Stimulated activated CD4-positive, alpha-beta T cell treated with anti-CD3 and anti-CD28 coated beads, Interleukin-2, amount 100 ng/mL, for 4 hours (primary cell): ENCODE results near the gene NFIB.

ENCODE experiments used
- DNase-seq: peaks from one replicate; pipeline ENCODE4 v3.0.0-alpha.2; 2020; ENCODE audit warnings: low read depth

Gene NFIB

DNA sequence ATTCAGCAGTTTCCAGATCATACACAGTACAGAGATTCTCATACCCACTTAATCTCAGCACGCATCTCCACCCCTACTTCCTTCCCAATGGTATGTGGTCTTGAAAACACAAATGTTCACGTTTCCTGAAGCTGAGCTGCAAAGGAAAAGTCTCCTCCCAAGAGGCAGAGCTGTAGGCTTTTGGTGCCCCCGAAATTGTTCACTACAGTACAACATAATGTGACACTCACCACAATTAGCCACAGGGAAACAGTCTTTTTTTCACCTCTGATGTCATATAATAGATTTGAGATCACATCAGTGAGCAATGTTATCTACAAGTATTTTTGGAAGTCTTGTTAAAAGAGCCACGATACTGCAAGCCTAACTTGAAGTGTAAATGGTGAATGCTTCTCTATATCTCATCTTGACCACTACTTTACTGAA, 40.2 kb downstream of the NFIB start:
- no peak for DNase-seq

DNA sequence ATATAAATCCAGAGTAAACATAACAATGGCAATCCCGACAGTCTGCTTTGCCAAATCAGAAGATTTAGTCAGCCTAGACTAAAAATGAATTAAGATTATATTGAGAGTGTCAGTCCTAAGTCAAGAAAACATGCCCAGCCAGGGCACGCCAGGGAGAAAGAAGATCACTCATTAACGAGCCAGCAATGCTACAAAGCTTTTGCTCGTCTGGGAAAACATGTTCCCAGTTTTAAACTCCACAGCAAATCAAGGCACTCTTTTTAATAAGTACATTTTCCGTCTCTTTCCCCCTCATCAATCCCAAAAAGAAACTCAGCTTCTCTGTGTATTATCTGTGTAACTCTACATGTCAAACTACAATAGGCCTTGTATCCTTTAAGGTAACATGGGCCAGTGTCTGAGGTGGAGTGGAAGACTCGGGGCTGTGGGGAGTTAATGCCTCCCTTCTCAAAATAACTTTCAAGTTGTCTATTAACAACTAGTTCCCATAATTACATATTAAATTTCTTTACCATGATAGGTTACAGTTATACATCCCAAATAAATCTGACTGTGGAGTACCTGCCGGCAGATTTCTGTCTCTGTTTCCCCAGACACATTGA, 40.9 kb downstream of the NFIB start:
- no peak for DNase-seq

DNA sequence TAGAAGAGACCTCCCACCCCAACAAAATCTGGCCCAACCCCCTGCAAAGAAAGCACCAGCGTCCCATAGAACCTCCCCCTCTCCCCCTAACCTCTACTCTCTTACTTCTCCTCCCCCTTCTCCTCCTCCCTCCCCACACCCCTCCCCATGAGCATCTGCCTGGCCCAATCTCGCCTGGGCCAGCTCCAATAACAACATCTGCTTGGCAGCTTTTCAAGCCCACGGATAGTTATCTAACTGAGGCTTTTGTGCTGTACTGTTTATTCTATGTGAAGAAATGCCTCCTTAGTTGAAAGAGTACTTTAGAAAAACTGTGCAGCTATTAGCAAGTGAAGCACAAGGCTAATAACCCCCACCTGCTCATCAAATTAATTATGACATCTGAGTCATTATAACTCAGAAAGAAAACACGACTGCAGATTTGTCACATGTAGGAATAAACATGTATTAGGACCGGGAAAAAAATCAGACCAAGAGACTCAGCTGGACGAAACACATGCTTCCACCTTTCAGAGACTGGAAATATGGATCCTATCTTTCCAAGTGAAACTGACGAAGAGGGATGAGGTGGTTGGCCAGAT, 42.8 kb downstream of the NFIB start:
- DNase-seq: no peak

DNA sequence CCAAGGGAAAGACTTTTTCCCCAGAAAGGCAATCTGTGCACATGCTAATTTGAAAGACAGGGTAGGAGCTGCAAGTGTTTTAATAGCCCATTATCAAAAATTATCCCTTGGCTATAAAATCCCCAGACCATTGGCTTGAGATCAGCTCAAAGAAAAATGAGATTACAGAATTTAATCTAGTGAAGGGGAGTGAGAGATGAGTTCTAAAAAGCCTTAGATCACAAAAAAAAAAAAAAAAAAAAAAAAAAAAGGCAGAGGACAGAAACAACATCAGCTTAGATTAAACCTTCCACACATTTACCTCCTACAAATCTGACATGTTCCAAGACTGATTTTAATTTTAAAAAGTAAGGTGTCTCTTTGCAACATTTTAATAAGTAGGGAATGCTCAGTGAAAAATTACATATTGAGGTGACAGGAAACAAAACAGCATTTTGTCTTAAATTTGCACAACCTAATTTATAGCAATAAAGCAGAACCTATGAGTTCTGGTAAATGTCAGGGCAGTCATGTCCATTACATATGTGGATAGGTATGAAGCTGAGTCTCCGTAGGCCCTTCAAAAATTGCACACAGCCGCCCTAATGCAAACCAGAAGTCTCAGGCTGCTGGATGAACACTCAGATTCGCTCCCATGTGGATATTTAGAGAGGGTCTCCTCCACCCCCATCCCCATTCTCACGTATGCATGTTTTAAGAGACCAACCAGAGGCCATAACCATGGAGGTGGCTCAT, 43.4 kb downstream of the NFIB start:
- no peak for DNase-seq

DNA sequence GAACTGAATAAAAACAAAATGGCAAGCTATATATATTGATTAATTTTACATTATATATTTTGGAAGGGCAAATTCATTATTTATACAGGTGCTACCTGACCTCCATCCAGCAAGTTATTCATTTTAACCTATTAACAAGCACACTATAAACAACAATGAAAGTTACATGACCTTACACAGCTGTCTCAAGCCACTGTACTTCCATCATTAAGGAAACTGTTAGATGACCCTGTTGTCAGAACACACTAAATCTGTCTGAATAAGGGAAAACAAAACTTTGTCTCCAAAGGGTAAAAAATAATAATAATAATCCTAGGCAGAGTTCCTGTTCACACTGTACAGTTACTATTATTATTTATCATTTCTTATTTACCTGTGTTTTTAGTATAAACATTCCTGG, 44.0 kb downstream of the NFIB start:
- no peak for DNase-seq

DNA sequence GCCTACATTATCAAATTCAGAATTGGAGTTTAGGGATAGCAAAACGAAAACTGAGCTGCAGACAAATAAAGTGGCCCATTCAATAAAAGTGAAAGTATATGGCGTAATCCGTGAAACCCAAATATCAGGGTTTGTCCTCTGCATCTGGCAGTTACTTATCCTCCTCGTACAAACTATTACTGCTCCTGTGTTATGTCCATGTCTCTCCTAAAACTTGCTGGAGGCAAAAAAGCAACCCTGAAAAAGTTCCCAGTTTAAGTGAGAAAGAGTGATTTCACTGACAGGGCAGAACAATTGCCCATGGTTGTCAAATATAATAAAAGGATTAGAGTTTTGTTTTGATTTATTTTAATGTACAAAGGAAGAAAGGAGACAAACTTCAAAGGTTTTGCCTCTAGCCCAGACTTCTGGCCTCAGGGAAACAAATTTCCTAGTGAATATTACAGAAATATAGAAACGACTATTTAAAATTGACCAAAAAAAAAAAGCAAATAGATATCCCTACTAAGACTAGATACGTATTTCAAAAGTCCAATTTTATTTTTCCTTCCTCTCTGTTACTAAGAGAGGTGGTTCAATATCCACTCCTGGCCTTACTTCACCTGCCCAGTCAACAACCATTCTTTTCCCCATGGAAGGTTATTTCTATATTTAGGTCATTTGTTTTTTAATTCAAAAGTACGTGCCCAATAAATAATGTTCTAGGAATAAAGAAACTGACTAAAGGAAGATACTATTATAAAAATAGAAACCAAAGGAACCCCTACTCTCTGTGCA, 50.0 kb downstream of the NFIB start:
- DNase-seq: no peak

DNA sequence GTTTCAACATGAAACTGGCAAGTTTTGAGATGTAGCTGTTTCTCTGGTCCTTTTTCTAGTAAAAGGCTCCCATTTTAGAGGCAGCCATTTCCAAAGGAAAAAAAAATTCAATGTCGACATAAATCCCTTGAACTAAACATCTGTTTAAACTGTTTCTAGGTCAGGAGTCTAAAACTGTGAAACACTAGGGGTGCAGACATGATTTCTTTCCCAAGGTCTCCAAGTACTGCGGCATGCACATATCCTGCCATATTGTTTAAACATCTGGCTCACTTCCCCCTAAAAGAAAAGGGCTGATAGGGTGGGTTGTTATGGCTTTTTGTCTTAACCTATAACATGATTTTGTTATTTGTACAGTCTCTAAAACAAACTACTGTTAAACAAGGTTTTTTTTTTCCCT, 51.1 kb downstream of the NFIB start:
- no peak for DNase-seq

DNA sequence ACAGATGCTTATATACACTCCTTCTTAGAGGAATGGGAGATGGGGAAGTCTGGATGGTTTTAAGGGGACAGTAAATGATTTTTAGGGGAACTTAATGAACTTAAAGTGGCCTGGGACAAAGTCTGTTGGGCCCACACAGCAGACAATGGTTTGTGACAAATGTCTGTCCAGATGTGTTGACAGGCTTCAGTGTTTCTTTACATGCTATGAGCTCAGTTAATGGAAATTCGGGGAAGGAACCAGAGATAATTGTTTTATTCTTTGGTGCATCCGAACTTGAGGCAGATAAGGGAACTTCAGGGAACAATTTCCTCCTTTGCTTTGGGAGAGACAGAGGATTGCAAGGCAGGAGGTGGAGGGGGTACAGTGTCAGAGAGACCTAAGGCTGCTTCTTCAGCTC, 52.3 kb downstream of the NFIB start:
- DNase-seq: no peak

DNA sequence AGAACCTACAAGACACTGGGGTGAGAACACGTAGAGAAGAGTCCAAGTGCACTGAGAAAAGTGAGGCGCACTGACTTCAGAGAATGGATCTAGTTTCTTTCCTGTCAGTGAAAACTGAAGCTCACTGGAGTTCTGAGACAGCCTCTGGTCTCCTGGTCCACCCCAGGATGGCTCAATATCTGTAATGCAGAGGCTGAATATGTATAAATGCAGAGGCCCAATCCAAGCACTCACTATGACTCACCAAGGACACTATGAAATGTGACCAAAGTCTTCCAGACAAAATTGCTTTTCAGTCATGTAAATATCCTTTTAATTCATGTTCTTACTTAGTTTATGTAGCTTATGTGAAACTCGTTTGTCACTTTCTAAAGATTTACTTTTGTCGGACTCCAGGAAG, 53.8 kb downstream of the NFIB start:
- no peak for DNase-seq

DNA sequence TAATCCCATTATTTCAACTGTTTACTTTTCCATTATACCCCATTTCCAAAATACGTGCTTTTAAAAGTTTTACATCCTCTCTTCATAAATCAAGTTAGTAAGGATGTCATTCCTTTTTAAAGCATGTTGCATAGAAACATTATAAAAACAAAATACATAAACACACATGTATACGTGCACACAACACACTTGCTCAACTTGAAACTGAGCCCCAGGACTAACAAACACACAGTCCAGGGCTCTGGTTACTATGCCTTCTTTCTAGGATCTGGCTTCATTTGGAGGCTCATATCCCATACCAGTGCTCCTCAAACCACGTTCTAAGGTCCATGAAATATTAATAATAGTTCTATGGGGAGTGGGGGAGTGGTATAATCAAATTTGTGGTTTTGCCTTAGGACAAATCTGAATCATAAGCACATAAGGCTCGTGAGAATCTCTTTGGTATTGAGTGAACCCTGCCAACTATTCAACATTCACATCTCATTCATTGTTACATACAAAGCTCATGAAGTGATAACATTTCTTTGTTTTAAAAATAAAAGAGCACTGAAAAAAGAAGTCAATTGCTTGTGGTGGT, 55.2 kb downstream of the NFIB start:
- DNase-seq: no peak

DNA sequence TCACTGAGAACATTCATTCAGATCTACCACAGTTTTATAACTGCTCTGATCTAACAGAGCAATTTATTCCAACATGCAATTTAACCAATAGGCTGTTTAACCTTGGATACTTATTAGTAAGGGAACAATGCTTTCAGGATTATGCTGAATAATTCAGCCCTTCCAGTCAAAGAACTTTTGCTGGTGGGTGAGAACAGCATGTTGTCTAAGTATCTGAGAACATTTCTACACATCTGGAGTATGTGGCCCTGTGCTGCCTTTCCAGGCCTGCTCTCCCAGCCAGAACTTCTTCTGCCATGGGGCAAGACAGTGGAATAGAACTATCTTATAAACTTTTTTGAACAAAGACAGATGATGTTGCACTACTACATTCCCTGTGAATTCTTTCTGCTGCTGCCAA, 55.8 kb downstream of the NFIB start:
- DNase-seq: no peak

DNA sequence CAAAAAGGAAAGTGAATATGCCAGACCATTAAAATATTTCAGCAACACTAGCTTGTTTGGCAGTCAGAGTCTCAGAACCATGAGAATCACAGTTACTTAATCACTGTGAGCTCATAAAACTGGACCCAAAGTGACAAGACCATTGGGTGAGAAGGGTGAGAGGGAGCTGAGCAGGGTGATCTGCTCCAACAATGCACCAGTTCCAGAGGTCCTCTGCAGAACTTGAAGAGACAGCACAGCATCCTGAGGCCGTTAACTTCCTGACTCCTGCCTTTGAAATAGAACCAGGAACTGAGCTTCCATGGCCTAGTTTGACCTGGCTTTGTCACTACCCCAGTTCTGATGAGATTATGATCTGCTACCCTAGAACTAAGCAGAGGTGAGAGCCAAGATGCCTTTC, 57.4 kb downstream of the NFIB start:
- DNase-seq: no peak

DNA sequence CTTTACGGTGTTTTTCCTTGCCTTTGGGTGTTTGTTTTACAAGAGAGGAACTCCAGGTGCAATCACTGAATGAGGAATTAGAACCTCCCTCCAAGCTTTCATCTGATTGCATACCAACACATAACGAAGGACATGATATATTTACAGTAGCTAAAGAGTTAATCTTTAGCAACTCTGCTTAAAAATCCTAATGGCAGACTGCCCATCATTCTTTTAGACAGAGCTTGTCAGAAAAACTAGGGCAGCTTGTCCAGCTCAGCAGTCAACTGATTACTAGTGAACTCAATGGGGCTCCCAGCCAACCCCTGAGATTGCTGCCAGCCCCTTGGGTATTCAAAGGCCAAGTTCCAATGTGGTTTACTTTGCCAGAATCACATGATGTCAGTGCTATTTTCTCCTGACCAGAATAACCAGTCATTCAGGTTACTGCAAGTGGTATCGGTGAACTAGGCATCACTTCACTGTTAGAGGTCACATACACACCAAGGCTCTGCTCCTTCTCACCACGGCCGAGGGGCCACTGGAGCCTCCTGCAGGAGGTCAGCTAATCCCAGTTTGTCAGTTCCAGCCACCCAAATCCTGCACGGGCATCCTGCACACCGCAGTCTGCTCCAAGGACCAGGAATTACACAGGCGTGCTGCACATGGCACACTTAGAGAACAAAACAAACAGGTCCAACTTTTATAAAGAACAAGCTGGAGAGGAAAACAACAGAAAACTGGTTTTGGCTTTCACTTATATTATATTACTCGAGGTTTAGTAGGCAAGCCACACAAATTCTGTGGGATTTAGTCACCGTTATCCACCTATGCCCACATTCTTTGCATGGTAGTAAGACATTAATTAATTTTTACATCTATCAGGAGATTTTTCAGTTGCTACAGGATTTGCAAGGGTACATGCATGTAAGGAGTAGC, 62.5 kb downstream of the NFIB start:
- no peak for DNase-seq

DNA sequence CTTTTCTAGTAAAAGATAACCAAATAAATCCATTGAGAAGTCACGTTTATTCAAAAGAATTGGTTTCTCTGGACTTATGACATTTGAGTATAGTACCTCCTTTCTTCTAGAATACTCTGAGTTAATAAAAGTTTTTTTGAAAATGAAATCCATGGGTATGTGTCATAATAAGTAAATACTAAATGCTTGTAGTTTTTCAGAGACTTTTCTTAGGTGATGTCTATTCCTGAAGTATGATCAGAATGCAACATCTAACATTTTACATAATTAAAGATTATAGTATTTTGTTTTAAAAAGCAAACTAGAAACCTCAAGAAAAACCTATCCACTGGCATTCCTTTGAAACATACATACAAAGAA, 63.2 kb downstream of the NFIB start:
- no peak for DNase-seq

DNA sequence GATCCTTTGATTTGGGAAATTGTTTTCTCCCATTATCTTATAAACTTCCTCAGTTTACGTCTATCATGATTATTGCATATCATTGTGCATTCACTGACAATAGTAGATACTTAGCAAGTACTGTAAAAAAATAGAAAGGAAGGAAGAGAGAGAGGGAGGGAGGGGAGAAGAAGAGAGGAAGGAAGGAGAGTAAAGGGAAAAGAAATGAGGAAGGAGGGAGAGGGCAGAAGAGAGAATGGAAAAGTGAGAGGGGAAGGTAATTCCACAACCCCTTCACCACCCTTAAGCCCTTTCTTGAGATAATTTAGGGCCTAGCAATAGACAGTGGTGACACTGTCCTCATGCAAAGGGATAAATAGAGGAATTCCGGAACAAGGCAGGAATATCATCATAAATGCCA, 64.4 kb downstream of the NFIB start:
- no peak for DNase-seq

DNA sequence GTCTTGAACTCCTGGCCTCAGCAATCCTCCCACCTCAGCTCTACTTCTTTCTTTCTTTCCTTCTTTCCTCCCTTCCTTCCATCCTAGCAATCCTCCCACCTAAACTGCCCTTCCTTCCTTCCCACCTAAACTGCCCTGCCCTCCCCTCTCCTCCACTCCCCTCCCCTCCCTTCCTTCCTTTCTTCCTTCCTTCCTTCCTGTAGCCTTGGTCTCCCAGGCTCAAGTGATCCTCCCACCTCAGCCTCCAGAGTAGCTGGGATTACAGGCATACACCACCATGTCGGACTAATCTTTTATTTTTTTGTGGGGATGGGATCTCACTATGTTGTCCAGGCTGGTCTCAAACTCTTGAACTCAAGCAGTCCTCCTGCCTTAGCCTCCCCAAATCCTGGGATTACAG, 65.8 kb downstream of the NFIB start:
- no peak for DNase-seq

DNA sequence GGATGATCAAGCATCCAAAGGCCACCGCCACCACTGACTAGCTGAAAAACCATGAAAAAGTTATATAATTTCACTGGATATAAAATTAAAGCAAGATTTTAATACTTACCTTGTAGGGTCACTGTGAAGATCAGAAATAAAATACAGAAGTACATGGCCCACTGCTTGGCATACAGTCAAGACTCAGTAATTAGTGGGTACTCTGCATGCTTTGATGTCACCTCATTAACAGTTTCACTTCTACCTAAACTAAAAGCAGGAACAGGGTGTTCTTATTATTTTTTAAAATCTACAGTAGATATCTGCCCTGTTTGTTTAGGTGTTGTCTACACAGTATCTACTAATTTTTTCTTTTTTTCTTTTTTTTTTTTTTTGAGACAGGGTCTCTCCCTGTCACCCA, 66.4 kb downstream of the NFIB start:
- DNase-seq: no peak

DNA sequence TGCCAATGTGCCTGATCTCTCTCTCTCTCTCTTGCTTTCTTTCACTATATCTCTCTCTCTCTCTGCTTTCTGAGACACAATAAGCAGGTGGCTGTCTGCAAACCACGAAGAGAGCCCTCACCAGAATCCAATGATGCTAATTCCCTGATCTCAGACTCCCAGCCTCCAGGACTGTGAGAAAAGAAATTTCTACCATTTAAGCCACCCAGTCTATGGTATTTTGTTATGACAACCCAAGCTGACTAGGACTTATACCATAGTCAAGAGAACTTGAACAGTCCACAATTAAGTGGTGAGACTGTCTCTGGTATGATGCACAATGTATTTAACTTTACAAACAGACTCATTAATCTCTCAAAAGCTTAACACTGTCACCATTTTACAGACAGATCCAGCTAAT, 67.0 kb downstream of the NFIB start:
- DNase-seq: no peak

DNA sequence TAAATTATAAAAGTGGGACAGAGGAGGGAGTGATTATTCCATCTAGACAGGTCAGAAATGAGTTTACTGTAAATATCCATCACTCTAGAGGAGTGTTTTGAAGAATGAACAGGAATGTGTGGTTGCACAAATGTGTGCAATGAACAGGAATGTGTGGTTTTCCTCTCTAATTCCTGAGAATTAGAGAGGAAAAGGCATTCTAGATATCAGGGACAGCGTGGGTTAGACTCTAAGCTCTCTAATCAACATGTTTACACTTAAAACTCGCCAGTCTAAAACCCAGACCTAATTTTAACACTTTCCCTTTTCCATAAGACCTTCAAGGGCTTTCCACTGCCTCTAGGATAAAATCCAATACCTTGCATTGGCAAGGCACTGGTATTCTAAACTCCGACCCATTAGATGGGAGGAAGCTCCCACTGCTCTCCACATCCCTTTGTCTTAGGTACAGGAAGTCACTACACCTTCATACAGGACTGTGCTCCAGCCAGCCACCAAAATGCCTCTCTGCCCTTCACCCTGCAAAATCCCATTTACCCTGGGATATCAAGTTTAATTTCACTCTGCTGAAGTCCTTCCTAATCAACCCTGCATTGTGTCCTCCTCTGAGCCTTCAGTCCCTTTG, 67.9 kb downstream of the NFIB start:
- no peak for DNase-seq

DNA sequence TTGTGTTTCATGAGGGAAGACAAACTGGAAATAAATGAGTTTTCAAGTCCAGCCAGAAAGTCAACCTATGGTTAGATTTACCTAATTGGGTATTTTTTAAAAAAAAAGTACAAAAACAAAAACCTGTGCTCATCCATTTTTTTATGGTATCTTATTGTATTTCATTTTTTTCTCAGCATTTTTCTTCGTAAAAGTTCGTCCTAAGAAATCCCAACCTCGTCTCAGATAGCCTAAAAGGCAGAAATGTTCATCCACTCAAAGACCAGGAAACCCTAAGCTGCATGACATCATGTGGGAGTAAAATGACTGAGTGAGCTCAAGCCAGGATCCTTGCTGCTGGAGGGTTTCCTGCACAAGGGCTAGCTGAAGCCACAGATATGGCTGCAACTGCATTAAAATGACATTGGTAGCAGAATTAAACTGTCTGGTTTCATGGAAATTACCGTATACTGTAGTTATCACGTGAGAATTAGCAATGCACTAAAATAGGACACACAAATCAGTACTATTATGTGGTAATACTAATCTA, 70.4 kb downstream of the NFIB start:
- no peak for DNase-seq
